ENCODE results near the gene SMYD3.

The SMYD3 gene

DNA sequence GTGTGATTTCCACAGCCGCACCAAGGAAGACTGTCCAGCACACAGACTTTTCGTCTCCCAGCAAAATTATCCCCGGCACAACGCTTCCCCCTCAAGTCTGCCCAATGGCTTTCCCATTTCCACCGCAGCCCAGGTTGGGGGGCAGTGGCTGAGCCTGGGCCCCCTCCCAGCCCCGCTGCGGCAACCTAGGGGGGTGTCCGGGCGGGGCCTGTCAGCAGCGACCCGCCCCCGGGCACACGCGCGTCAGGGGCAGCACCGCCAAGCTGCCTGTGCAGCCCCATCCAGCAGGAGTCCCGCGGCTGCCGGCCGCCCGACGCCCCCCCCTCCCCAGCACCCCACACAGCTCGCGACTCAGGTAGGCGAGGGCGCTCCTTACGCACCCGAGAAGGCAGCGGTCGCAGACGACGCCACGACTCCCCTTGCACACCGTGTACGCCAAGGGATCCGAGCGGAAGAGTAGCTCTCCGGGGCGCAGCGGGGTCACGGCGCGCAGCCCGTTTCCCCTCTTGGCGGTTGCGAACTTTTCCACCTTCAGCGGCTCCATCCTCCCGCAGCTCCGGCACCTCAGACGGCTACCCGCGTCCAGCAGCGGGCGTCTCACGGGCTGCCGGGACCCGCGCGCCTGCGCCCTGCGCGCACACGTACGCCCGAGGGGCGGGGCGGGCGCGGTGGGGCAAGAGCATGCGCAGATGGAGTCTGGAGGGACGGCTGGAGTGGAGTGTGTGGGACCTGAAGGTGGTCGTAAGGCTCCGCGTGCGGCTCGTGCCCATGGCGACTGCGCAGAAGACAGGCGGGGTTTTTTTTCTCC, at the start of gene SMYD3:
TSS of gene SMYD3 (minus strand) at position 606 of the 808 bp plus-strand sequence.
- peak; percentile 55 for DNase-seq

DNA sequence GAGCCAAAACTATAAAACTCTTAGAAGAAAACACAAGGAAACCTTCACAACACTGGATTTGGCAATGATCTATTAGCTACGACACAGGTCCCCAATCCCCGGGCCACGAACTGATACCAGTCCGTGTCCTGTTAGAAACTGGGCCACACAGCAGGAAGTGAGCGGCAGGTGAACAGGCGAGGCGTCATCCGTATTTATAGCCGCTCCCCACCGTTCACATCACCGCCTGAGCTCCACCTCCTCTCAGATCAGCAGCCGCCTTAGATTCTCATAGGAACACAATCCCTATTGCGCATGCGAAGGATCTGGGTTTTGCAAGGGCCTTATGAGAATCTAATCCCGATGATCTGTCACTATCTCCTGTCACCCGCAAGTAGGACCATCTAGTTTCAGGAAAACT, 47.1 kb upstream of the SMYD3 start:
- DNase-seq: no peak

DNA sequence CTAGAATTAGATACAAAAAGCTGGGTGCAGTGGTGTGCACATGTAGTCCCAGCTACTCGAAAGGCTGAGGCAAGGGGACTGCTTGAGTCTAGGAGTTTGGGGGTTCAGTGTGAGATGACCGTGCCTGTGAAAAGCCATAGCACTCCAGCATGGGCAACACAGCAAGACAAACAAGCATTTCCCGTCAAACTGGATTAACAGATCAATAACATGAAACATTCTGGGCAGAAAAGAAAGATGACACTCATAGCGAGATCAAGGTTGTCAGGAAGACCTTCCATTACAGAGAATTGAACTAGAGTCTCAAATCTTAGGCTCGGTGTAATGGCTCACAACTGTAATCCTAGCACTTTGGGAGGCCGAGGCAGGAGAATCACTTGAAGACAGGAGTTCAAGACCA, 45.0 kb upstream of the SMYD3 start:
- DNase-seq: no peak

DNA sequence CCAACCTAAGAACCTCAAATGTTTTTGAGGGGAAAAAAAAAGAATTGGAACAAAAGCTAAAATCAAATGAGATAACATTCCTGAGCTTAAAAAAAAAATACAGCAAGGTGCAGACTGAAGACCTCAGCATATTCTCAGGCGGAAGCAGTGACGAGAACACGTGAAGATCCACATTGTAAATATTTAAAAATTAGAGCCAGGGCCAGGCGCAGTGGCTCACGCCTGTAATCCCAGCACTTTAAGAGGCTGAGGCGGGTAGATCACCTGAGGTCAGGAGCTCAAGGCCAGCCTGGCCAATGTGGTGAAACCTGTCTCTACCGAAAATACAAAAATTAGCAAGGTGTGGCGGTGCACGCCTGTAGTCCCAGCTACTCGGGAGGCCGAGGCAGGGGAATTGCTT, 43.3 kb upstream of the SMYD3 start:
- DNase-seq: no peak

DNA sequence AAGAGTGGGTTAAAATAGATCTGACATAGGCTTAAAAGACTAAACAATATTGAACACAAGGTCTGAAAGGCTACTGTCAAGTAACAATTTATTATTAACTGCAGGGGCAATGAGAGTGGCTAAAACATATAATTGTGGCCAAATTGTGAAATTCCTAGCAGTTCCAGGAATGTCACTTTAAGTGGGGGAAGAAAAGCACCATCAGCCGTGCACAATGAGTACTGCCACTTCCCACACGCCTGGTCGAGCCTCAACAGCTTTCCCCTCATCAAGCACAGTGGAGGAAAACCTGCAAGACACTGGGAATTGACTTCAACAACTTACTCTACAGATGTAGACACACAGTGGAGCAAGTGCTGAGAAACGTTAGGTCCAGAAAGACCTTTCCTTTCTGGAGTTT, 42.6 kb upstream of the SMYD3 start:
- no peak for DNase-seq

DNA sequence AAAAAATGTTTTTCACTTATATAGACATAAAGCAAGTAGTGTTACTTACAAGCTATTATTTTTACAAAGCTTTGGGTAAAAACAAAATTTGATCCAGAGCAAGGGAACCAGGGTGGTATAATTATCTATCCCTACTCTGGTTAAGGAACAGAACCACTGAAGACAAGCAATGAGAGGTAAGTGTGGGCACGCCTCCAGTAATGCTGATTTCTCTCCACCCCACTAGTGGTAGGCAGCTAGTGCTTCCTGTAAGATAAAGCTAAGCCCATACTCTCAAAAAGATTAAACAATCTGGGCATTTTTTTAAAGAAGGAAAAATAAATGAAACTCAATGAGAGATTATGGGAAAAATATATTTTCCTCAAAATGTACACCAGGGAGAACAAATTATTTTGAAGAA, 36.9 kb upstream of the SMYD3 start:
- DNase-seq: no peak

DNA sequence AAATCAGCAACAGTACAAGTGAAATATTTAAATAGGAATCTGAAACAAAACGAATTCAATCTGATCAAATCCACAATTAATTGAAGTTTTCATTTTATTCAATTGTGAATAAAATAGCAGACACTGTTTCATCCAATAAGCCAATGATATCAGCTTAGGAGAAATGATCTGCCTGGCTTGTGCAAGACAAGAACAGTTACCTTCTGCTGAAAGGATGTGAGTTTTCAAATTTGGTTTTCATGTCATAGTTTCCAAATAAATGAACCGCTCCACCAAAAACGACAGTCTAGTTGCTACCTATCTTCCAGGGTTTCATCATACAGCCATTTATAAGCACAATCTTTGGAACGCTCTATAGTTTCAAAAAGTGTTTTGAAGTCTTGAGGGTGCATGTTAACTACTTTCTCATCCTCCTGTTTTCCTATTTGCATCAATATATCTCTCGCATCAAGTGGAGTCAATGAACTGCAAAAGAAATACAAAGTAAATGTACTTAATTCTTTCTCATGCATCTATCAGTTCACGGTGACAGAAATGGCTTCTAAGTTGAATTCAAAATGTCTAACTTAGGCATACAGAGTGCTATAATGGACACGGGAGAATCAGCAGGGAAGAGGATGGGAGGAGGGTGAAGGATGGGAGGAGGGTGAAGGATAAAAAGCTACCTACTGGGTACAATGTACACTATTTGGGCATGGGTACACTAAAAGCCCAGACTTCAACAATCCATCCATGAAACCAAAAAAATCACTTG, 33.8 kb upstream of the SMYD3 start:
- no peak for DNase-seq

DNA sequence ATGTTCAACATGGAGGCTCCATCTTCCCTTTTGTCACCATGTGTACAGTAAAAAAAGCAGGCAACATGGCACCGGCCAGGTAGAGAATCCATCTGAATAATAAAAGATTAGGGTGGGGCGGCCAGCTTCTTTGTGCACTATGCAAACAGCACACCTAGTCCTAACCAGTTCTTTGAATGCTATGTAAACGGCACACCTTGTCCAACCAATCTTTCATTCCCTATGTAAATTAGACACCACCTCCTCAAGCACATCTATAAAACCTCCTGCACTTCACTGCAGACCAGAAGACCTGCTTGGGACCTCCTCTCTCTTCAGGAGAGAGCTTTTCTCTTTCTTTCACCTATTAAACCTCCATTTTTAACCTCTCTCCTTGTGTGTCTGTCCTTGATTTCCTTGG, 30.8 kb upstream of the SMYD3 start:
- no peak for DNase-seq

DNA sequence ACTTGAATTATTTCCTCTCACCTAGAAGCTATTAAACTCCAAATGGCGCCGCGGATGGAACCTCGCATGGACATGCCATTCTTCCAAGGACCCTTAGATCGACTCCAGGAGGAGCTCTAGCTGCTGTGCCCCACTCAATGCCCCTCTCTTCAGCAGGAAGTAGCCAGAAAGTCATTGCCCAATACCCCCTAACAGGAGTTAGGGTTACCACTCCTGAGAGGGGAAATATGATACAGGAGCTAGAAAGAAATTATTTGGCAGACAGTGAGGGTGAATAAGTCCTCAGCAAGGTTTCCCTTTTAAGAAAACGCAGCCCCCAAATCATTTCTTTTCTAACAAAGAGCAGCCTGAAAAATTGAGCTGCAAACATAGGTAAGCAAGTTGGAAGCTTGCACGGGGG, 30.4 kb upstream of the SMYD3 start:
- DNase-seq: no peak

DNA sequence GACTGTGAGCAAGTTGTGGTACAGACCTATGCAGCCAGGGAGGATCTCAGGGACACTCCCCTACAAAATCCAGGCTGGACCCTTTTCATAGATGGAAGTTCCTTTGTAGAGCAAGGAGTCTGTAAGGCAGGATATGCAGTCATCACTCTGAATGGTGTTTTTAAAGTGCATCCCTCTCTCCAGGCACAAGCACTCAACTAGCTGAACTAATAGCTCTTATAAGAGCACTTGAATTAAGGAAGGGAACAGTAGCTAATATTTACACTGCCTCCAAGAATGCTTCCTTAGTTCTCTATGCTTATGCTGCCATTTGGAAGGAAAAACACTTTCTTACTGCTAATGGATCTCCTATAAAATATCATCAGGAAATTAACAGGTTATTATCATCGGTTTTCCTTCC, 27.0 kb upstream of the SMYD3 start:
- peak; percentile 46 for DNase-seq

DNA sequence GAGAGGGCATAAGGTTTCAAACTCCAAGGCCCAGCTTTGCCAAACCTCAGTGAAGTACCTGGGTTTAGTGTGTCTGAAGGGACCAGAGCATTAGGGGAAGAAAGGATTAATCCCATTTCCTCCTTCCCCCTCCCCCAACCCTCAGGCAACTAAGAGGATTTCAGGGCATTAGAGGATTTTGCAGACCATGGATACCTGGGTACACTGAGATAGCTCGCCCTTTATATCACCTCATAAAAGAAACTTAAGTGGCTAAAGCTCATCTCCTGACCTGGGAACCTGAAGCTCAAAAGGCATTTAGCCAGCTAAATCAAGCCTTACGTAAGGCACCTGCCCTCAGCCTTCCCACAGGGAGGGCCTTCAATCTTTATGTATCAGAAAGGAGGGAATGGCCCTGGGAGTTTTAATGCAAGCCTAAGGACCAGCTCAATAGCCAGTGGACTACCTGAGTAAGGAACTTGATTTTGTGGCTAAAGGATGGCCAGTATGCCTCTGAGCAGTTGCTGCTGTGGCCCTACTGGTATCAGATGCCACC, 26.4 kb upstream of the SMYD3 start:
- no peak for DNase-seq

DNA sequence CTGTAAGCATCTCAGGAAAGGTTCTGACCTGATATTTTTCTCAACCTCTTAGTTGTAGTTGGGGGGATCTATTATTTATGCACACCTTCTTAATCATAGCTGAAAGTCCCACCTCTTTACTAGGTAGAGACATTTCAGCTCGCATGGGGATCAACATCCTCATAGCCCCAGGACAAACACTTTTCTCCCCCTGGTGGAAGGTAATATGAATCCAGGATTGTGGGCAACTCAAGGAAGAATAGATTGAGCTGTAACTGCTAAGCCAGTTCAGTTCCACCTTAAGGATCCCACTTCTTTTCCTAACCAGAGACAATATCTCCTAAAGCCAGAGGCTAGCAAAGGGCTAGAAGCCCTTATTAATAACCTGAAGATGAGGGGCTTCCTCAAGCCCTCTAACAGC, 25.4 kb upstream of the SMYD3 start:
- no peak for DNase-seq

DNA sequence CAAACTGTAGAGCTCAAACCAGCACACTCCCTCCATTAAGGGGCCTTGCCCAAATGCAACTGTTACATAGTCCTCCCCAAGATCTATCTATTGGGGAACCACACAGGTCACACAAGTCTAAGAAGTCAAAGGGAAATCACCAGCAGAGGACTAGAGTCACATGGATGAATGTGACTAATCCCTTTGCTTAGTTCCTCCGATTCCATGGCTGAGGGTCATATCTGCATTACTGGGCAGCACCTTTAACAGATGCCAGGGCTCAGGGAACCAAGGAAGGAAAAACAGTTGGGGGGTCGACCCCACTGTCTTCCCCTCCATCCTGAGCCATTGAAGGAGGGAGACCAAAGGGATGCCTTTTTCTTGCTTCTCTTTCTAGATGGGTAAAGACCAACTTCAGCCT, 23.4 kb upstream of the SMYD3 start:
- DNase-seq: no peak

DNA sequence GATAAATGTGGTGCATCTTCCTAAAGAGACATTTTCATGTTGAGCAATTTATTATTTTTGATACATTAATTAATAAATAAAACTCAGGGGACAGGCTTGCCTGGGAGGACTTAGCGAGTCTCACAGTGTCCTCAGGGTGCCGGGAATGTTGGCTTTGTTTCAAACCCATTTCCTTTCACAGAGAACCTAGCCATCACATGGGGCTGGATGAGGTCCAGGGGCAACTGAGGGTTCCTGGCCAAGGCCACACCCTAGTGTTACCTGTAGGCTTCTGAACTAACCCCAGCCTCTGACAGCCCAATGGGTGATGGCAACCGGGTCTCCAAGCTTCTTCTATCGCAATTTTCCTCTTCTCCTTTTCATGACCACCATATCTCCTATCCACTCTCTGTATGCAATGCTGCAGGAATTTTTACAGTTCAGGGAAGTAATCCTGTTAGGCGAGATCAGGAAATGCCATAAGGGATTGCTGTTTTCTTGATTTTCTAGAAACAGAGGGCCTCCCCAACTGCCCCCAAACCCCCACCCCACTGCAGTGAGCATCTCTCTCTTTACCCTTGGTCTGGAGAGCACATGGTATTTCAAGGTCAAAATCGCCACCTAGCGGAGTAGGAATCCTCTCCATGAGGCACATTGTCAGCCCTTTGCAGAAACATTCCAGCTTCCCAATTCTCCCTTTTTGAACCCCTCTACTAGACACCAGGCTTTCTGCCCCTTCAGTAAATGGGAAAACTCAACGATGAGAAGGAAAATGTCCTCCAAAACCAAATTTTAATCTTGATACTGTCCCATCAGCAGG, 22.1 kb upstream of the SMYD3 start:
- no peak for DNase-seq

DNA sequence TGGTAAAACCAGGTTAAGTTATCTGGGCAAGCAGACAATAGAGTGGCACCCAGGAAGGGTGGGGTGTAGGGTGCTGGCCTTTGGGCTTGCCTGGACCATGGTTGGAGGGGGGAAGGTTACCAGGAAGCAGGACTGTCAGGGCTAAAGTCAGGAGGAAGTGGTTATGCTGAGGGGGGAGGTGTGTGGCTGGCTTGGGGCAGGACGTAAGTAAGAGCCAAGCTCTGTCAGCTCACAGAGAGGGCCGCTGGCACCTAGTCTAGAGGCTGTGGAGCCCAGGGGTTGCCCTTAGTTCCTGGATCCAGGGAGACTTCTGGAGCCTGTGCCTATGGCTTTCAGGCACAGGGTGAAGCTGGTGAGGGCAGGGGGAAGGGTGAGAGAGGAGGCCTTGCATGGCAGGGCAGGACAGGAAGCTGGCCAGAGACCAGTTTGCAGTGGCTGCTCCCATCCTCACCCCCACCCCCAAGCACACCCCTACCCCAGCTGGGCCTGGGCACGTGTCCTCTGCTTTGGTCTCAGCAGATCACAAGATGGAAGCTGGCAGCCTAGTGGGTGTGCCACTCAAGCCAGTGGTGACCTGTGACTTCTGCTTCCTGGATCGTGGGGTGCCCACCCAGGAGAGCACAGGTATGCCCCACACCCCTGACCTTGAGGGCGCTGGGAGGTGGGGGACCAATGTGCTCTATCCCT, 20.5 kb upstream of the SMYD3 start:
- no peak for DNase-seq

DNA sequence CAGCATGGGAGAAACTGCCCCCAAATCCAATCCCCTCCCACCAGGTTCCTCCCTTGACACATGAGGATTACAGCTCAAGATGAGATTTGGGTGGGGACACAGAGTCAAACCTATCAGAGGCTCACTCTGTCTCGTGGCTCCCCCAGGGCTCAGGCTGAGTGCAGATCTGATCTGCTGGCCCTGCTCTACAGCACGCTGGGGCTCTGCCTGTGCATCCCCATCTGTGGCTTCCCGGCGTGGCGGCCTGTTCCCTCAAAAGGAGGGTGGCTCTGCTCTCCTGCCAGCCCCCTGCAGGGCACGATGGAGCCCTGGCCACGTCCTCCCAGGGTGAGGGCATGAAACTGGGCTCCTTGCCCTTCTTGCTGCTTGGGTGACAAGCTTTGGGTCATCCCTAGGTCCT, 19.8 kb upstream of the SMYD3 start:
- DNase-seq: no peak

DNA sequence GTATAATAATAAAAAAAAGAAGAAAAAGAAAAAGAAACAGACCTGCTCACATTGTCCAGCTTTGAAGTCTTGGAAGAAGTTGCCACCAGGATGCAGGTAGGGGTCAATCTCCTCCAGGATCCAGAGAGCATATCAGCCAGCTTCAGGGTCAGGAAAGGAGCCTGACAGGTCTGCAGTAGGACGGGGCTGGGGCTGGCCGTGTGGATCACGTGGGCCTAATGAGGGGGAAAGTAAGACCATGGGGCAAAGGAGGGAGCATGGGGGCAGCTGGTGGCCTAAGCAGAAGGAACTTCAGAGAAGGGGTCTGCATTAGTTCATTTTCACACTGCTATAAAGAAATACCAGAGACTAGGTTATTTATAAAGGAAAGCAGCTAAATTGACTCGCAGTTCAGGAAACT, 19.3 kb upstream of the SMYD3 start:
- DNase-seq: no peak

DNA sequence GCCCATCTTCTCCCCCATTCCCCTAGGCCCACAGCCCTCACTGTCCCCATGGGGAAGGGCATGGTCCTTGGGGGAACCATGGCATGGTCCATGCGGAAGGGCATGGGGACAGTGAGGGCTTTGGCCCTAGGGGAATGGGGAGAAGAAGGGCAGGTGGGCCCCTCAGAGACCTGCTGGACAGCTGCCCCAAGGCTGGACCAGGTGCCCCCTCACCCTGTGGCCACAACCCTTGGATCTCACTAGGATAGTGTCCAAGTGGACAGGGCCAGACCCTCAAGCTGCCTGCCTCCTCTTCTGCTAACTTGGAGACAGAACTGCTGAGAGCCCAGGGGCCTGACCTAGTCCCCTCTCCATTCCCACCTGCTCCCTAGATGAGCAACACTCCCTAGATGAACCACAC, 12.4 kb upstream of the SMYD3 start:
- no peak for DNase-seq

DNA sequence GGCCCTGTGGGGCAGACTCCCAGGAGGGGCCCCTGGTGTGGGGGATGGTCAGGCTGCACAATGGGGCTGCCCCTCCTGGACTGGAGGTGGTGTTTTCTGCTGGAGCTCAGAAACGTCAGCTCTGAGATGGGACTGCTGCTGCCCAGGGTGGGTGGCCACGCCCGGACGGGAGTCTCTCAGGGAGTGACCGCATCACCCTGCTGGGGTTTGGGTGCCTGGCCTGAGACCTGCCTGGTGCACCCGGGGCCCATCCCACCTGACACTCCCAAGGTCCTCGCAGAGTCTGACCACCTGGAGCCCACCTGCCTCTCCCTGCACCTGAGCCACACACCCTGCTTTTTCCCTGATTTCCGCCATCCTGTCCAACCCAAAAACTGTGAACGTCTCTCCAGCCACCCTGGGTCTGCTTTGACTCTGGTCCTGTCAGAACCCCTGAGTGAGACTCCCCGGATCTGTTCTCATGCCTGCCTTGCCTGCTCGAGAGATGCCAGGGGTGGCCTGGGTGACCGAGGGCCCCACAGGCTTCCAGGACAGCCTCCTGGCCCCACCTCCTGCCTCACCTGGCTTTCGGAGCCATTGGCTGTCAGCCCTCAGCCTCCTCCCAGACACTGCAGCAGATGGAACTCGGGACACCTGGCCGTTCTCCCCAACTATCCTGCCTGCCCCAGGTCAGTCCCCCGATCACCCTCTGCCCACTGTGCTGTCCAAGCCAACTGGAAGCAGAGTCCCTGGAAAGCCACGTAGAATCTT, 11.6 kb upstream of the SMYD3 start:
- DNase-seq: no peak

DNA sequence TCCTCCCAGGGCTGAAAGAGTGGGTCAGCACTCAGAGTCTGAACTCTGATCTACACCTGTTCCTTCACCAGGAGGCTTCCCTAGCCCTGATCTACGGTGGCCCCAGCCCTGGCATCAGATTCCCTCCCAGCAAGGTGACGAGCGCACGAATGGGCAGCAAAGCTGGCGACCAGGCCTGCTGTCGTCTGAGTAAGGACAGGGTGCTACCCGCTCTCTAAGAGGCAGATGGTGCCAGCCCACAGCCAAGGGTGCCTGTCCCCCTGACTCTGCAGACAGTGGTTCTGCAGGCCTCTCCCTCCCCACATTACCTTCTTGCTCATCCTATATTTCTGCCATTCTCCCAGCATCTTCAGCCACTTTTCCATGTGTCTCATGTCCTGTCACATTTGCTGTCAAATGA, 10.3 kb upstream of the SMYD3 start:
- no peak for DNase-seq

DNA sequence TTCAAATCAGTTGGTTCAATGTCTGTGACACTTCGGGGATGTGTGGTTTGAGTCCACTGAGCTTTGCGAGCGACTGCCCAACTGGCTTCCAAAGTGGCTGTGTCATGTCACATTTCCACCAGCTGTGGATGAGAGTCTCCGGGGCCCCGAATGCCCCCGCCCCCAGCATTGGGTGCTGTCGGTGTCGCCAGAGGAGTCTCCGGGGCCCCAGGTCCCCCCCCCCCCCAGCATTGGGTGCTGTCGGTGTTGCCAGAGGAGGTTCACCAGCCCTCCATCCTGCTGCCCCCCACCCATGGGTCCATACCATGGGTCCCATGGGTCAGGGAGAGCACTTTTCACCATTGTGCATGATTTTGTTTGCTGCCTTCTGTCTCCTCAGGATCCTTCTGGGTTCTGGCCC, 9.0 kb upstream of the SMYD3 start:
- no peak for DNase-seq

DNA sequence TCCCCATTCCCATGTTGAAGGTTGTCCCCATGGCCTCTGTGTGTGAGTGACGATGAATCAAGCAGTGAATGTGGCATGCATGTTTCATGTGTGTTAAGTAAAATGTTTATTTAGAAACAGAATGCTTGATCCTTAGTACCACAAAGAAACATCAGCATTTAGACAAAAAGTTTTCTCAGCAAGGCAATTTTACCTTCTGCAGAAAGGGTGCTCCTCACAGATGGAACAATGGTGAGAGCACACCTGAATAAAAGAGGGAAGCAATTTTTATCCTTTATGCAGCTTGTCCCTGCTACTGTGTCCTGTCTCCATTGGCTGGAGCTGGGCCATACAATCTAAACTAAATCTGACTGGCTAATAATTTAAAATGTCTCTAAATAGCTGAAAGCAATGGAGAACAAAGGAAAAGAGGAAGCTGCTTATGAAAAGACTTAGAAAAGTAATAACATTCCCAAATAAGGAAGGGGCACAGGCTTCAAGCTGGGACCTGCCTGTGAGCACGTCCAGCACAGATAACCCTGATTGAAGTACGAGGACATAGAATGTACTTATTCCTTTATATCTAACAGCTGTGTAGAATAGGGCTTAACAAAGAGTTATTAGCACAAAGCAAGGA, 8.4 kb upstream of the SMYD3 start:
- no peak for DNase-seq
